Endothelial cell (in vitro differentiated cells): ENCODE data around the gene EGR4. TPM values are rescaled to one million over a fixed set of nuclear protein-coding genes. Genes with fewer than 3 reads are reported as not detected.
A peak's percentile ranks its signal among the peaks of the same experiment; 100 is the strongest.

Experiments used
- DNase-seq: peaks from one replicate; pipeline ENCODE4 v3.0.0; 2021; ENCODE audit warnings: low spot score
- H3K27ac Mint-ChIP-seq: one replicate; pipeline ENCODE4 v1.8.0; 2021; ENCODE audit warnings: mixed read lengths, inconsistent platforms; ENCODE audit not compliant: unreplicated experiment
- H3K27me3 Mint-ChIP-seq: one replicate; pipeline ENCODE4 v1.8.0; 2021; ENCODE audit warnings: mild to moderate bottlenecking, moderate library complexity, mixed read lengths, inconsistent platforms; ENCODE audit not compliant: unreplicated experiment
- H3K36me3 Mint-ChIP-seq: one replicate; pipeline ENCODE4 v1.8.0; 2021; ENCODE audit warnings: mild to moderate bottlenecking, low read depth, mixed read lengths, inconsistent platforms; ENCODE audit not compliant: unreplicated experiment
- H3K4me1 Mint-ChIP-seq: one replicate; pipeline ENCODE4 v1.8.0; 2021; ENCODE audit warnings: mild to moderate bottlenecking, mixed read lengths, inconsistent platforms; ENCODE audit not compliant: unreplicated experiment
- H3K4me3 Mint-ChIP-seq: one replicate; pipeline ENCODE4 v1.8.0; 2021; ENCODE audit warnings: mild to moderate bottlenecking, mixed read lengths, inconsistent platforms; ENCODE audit not compliant: unreplicated experiment
- H3K9me3 Mint-ChIP-seq: one replicate; pipeline ENCODE4 v1.8.0; 2021; ENCODE audit warnings: mixed read lengths, inconsistent platforms; ENCODE audit not compliant: unreplicated experiment
- total RNA-seq: library from RNA; stranded (reverse); fragmentation: NEBNext Ultra II Directional; extraction: Animal tissue kit (Norgen Biotek cat#: 25700); gene quantifications from one replicate; pipeline ENCODE4 v1.2.1, GENCODE V29; 2021; ENCODE audit not compliant: unreplicated experiment
- TF ChIP-seq, protein P1 (sequence below): fragments of 200-600 bp; sonication (generic); IDR thresholded peaks from one replicate; pipeline ENCODE4 v1.5.0; 2021; ENCODE audit warnings: antibody characterized with exemption; ENCODE audit not compliant: unreplicated experiment

The EGR4 gene
- total RNA-seq, 1 donor from 2014 or later: 0.15 TPM

DNA sequence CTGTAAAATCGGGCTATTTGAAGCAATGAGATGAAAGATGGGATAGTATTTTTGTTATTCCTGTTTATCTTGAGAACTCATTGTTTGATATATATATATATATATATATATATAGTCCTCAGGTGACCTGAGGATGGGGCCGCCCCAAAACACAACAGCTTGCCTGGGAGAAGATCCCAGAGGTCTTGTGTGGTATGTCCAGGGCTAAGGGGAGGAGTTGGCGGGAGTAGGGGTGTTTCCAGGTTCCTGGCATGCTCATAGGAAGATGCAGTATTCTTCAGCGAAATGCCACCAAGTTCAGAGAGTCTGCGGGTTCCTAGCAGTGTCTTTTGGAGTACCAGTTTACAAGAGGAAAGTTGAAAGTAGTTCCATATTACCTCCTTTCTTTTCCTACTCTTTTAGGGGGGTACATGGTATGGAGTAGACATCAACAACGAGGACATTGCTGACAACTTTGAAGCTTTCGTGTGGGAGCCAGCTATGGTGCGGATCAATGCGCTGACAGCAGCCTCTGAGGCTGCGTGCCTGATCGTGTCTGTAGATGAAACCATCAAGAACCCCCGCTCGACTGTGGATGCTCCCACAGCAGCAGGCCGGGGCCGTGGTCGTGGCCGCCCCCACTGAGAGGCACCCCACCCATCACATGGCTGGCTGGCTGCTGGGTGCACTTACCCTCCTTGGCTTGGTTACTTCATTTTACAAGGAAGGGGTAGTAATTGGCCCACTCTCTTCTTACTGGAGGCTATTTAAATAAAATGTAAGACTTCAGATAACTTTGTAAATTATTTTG lies 40.9 kb downstream of the EGR4 start:
- Mint-ChIP-seq H3K36me3 (peaks cover 39% of the 10 kb centered on the region), H3K27me3 (peaks cover 15% of the 10 kb centered on the region)
- DNase-seq: no peak

DNA sequence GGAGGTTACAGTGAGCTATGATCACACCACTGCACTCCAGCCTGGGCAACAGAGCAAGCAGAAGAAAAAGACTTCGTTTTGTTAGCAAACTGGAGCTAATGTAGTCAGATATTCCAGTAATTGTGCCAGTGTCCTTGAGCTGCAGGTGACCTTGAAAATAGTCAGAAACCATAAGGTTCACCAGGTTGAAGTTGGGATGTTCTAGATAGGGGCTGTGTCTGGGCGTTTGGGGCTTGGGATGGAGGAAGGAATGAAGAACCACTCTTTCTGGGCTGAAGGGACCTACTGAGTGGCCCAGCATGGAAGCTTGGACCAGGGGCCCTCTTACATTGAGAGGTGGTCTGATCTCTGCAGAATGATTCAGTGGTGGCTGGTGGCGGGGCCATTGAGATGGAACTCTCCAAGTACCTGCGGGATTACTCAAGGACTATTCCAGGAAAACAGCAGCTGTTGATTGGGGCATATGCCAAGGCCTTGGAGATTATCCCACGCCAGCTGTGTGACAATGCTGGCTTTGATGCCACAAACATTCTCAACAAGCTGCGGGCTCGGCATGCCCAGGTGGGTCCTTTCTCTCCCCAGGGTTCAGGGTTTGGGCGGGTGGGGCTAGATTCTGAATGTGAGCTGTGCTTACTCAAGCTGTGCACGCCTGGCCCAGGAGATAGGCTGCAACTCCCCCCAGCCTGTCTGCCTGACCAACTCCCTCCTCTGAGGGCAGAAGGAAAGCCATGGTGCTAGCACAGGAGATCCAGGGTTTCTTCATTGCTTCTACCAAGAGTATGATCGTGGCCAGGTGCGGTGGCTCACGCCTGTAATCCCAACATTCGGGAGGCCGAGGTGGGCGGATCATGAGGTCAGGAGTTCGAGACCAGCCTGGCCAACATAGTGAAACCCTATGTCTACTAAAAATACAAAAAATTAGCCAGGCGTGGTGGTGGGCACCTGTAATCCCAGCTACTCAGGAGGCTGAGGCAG lies 42.2 kb downstream of the EGR4 start:
- peaks cover 51% of the 10 kb centered on the region for H3K36me3 Mint-ChIP-seq

More for the DNA sequence above, 40.9 kb downstream of the EGR4 start:
- TF ChIP-seq, protein P1, sequence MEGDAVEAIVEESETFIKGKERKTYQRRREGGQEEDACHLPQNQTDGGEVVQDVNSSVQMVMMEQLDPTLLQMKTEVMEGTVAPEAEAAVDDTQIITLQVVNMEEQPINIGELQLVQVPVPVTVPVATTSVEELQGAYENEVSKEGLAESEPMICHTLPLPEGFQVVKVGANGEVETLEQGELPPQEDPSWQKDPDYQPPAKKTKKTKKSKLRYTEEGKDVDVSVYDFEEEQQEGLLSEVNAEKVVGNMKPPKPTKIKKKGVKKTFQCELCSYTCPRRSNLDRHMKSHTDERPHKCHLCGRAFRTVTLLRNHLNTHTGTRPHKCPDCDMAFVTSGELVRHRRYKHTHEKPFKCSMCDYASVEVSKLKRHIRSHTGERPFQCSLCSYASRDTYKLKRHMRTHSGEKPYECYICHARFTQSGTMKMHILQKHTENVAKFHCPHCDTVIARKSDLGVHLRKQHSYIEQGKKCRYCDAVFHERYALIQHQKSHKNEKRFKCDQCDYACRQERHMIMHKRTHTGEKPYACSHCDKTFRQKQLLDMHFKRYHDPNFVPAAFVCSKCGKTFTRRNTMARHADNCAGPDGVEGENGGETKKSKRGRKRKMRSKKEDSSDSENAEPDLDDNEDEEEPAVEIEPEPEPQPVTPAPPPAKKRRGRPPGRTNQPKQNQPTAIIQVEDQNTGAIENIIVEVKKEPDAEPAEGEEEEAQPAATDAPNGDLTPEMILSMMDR: no peak
- H3K4me1 Mint-ChIP-seq: no peaks in the 10 kb centered on the region
- H3K27ac Mint-ChIP-seq: no peak overlapping the region
- H3K4me3 Mint-ChIP-seq: no peak overlapping the region
- H3K9me3 Mint-ChIP-seq: no peaks in the 10 kb centered on the region

DNA sequence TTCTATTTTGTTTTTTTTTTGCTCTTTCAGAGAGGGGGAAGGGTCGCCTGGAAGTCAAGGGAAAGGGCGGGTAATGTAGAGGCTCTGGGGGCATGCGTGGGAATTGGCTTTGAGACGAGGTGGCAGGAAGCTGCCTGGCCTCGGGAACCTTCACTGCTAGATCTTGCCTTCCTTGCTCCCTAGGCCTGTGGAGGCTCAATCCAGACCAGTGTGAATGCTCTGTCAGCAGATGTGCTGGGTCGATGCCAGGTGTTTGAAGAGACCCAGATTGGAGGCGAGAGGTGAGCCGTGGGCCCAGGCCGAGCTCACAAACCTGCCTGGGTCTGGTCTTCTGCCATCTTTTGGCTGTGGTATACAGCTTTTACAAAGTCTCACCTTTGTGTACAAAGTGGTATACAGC lies 43.7 kb downstream of the EGR4 start:
- peaks cover 59% of the 10 kb centered on the region for H3K36me3 Mint-ChIP-seq
- no peak for DNase-seq
- TF ChIP-seq, protein P1: no peak
- no peaks in the 10 kb centered on the region for H3K9me3 Mint-ChIP-seq
- no peaks in the 10 kb centered on the region for H3K4me1 Mint-ChIP-seq
- H3K27me3 Mint-ChIP-seq: peaks cover 5% of the 10 kb centered on the region
- H3K4me3 Mint-ChIP-seq: peak overlapping the region; percentile 58
- no peak overlapping the region for H3K27ac Mint-ChIP-seq

More for the DNA sequence above, 42.2 kb downstream of the EGR4 start:
- no peak for DNase-seq
- Mint-ChIP-seq H3K4me3 (peak overlapping the region; percentile 29), H3K9me3 (no peaks in the 10 kb centered on the region), H3K27me3 (peaks cover 10% of the 10 kb centered on the region), H3K4me1 (no peaks in the 10 kb centered on the region), H3K27ac (no peak overlapping the region)
- TF ChIP-seq, protein P1: no peak

DNA sequence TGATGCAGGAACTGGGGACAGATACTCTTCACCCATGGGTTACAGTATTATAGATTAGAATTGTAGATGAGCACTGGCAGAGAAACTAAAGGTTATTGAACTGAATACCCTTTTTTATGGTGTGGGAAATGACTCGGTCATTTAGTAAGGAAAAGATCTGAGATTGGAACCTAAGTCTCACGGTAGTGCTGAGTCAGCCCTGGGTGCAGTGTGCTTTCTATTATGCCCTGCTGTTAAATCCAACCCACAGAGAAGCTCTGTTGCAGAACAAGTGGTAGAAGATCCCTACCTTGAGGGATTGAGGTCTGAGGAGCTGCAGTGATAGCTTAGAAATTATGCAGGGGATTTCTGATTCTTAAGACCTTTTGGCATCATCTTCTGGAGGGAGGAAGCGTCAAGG lies 46.5 kb downstream of the EGR4 start:
- no peaks in the 10 kb centered on the region for H3K4me1 Mint-ChIP-seq
- peaks cover 57% of the 10 kb centered on the region for H3K36me3 Mint-ChIP-seq
- TF ChIP-seq, protein P1: no peak

More for the DNA sequence above, 46.5 kb downstream of the EGR4 start:
- no peak for DNase-seq
- Mint-ChIP-seq H3K4me3 (peak overlapping the region; percentile 66), H3K27ac (no peak overlapping the region), H3K27me3 (peaks cover 4% of the 10 kb centered on the region), H3K9me3 (no peaks in the 10 kb centered on the region)
